ENCODE data around the gene ZDHHC8.

The ZDHHC8 gene

DNA sequence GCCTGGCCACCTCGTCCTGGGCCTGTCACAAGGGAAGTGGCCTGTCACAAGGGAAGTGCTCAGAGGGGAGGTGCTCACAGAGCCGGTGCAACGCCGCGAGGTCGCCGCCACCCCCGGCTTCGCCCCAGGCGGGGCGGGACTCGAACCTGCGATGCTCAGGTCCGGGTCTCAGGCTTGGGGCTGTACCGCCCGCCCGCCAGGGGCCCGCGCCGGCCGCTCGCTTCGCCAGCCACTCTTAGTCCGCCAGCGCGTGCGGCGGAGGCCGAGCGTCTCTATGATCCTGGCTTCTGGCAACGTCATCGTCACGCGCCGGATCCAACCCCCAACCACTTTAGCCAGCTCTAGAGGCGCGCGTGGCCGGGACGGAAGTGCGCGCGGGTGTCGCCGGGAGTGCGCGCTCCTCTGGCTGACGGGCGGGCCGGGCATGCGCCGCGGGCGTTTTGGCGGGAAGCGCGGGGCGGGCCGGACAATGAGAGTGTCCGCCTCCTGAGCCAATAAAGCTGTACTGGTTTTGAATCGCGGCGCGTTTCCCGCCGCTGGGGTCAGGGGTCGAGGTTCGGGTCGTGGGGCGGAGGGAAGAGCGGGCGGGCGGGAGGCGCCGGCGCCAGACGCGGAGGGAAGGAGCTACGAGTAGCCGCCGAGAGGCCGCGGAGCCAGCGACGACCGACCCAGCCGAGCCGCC is 14.5 kb upstream of the ZDHHC8 start, which contains the start of gene TRMT2A:
TSS of gene TRMT2A (minus strand) at position 276 of the 682 bp plus-strand sequence. CDS start 320 bp downstream, outside the sequence.
- peak within 1 kb of the TSS; percentile 85 for H3K4me2 ChIP-seq (ENCODE audit: low read length)
- peak within 1 kb of the TSS; percentile 99 for H3K4me3 ChIP-seq (ENCODE audit: low read length)
- H3K4me1 ChIP-seq (ENCODE audit: control insufficient read depth, low read length) = peaks cover 34% of the 10 kb centered on the region
- peak within 1 kb of the TSS; percentile 65 for H3K27ac ChIP-seq (ENCODE audit: low read depth, low read length)
- peaks cover 79% of the 10 kb centered on the region for H3K79me2 ChIP-seq (ENCODE audit: control insufficient read depth, low read length)
- no peaks in the 10 kb centered on the region for H3K27me3 ChIP-seq (ENCODE audit: control insufficient read depth, low read length)
- no peak for TF ChIP-seq EZH2phosphoT487 (IDR thresholded peaks at IDR 0.05; ENCODE audit: borderline replicate concordance, low read length)
- TF ChIP-seq, protein P1, sequence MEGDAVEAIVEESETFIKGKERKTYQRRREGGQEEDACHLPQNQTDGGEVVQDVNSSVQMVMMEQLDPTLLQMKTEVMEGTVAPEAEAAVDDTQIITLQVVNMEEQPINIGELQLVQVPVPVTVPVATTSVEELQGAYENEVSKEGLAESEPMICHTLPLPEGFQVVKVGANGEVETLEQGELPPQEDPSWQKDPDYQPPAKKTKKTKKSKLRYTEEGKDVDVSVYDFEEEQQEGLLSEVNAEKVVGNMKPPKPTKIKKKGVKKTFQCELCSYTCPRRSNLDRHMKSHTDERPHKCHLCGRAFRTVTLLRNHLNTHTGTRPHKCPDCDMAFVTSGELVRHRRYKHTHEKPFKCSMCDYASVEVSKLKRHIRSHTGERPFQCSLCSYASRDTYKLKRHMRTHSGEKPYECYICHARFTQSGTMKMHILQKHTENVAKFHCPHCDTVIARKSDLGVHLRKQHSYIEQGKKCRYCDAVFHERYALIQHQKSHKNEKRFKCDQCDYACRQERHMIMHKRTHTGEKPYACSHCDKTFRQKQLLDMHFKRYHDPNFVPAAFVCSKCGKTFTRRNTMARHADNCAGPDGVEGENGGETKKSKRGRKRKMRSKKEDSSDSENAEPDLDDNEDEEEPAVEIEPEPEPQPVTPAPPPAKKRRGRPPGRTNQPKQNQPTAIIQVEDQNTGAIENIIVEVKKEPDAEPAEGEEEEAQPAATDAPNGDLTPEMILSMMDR (IDR thresholded peaks at IDR 0.05; ENCODE audit: low read depth, low read length, poor library complexity, severe bottlenecking) = peak; percentile 40
- H3F3A ChIP-seq (ENCODE audit: control insufficient read depth, insufficient read depth) = no peaks in the 10 kb centered on the region
- H3K9me2 ChIP-seq (replicated peaks; ENCODE audit: control insufficient read depth, low read length) = no peaks in the 10 kb centered on the region
- no peaks in the 10 kb centered on the region for H3K9me3 ChIP-seq (ENCODE audit: control insufficient read depth, insufficient read depth, low read length)
- peaks cover 19% of the 10 kb centered on the region for H4K20me1 ChIP-seq (ENCODE audit: control insufficient read depth, insufficient read depth, low read depth, low read length)
- peaks cover 93% of the 10 kb centered on the region for H3K36me3 ChIP-seq (ENCODE audit: control insufficient read depth, low read length)

DNA sequence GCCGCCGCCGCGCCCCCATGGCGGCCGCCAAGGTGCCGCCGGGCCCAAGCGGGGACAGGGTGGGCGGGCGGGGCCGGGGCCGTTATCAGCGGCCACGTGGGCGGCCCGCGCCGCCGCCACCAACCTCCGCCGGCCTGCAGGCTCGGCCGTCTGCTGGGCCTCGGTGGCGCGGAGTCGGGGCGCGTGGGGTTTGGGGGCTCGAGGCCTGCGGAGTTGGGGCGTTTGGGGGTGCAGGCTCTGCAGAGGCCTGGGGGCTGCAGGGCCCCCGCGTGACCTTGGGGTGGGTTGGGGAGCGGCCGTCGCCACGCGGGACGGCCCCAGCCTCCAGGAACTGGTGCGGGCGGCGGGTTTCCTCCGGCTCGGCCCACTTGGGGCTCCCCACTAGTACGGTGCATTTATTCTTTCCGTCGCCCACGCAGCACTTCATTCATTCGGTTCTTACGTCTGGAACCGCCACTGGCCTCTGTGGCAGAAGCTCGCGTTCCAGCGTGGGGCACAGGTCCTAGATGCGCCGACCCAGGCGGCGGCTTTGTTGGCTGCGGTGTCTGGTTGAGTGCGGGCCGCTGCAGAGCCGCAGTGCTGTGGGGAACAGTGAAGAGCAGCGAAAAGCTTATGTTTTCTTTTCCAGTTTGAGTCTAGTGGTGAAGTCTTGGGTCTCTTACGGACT is 13.8 kb upstream of the ZDHHC8 start:
- Histone ChIP-seq H3K27ac (ENCODE audit: low read depth, low read length) (peak overlapping the region; percentile 65), H4K20me1 (ENCODE audit: control insufficient read depth, insufficient read depth, low read depth, low read length) (peaks cover 21% of the 10 kb centered on the region), H3K9me3 (ENCODE audit: control insufficient read depth, insufficient read depth, low read length) (no peaks in the 10 kb centered on the region), H3F3A (ENCODE audit: control insufficient read depth, insufficient read depth) (no peaks in the 10 kb centered on the region), H3K27me3 (ENCODE audit: control insufficient read depth, low read length) (no peaks in the 10 kb centered on the region), H3K79me2 (ENCODE audit: control insufficient read depth, low read length) (peaks cover 85% of the 10 kb centered on the region), H3K9me2 (replicated peaks; ENCODE audit: control insufficient read depth, low read length) (no peaks in the 10 kb centered on the region), H3K36me3 (ENCODE audit: control insufficient read depth, low read length) (peaks cover 92% of the 10 kb centered on the region), H3K4me1 (ENCODE audit: control insufficient read depth, low read length) (peaks cover 34% of the 10 kb centered on the region), H3K4me3 (ENCODE audit: low read length) (peak overlapping the region; percentile 93), H3K4me2 (ENCODE audit: low read length) (peak overlapping the region; percentile 84)
- TF ChIP-seq EZH2phosphoT487 (IDR thresholded peaks at IDR 0.05; ENCODE audit: borderline replicate concordance, low read length) = no peak
- TF ChIP-seq, protein P1 (IDR thresholded peaks at IDR 0.05; ENCODE audit: low read depth, low read length, poor library complexity, severe bottlenecking) = no peak

DNA sequence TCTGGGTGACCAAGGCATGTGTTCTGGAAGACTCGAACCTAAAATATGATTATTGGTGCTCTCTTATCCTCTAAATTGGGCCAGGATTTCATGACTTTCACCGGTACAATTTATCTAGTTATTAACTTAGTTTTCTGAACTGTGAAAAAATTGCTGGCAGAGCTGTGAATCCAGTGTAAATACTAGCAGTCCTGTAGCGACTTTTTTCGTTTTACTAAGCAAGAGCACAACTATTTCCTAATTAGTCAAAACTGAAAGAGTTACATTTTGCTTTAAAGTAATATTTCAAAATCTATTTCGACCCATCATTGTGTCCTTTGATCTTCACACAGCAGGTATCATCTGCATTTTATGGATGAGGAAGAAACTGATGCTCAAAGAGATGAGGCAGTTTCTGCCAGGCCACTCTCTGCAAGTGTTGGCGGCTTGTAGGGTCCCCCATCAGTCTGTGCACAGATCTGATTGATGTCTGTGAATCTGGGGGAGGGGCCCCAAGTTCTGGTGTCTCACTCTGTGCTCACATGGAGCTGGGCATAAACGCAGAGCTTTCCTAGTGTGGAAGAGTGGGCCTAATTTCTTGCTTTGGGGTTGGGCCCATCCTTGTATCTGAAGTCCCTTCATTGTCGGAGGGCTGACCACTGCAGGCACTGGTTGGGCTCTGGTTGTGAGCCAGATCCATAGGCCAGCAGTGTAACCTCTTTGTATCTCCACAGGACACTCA is 13.1 kb upstream of the ZDHHC8 start:
- no peaks in the 10 kb centered on the region for H3K9me2 ChIP-seq (replicated peaks; ENCODE audit: control insufficient read depth, low read length)
- no peaks in the 10 kb centered on the region for H3K9me3 ChIP-seq (ENCODE audit: control insufficient read depth, insufficient read depth, low read length)
- peak overlapping the region; percentile 65 for H3K27ac ChIP-seq (ENCODE audit: low read depth, low read length)
- TF ChIP-seq EZH2phosphoT487 (IDR thresholded peaks at IDR 0.05; ENCODE audit: borderline replicate concordance, low read length) = no peak
- TF ChIP-seq, protein P1 (IDR thresholded peaks at IDR 0.05; ENCODE audit: low read depth, low read length, poor library complexity, severe bottlenecking) = no peak
- peak overlapping the region; percentile 84 for H3K4me2 ChIP-seq (ENCODE audit: low read length)
- H3K36me3 ChIP-seq (ENCODE audit: control insufficient read depth, low read length) = peaks cover 90% of the 10 kb centered on the region
- H3K79me2 ChIP-seq (ENCODE audit: control insufficient read depth, low read length) = peaks cover 91% of the 10 kb centered on the region
- H3K27me3 ChIP-seq (ENCODE audit: control insufficient read depth, low read length) = no peaks in the 10 kb centered on the region
- no peaks in the 10 kb centered on the region for H3F3A ChIP-seq (ENCODE audit: control insufficient read depth, insufficient read depth)
- peaks cover 34% of the 10 kb centered on the region for H3K4me1 ChIP-seq (ENCODE audit: control insufficient read depth, low read length)
- peak overlapping the region; percentile 93 for H3K4me3 ChIP-seq (ENCODE audit: low read length)
- peaks cover 22% of the 10 kb centered on the region for H4K20me1 ChIP-seq (ENCODE audit: control insufficient read depth, insufficient read depth, low read depth, low read length)

All from DOHH2 (cell line).